SK-N-SH treated with all-trans-retinoic acid at 6 μM for 48 hours (cell line): ENCODE results near the gene MBD5.

Experiments
- ATAC-seq: fragments of 200-7000 bp; cut with Tn5 transposase; 3 replicates; pipeline ENCODE4 v1.9.1; 2020; ENCODE audit warnings: mild to moderate bottlenecking, moderate library complexity
- ARNTL ChIP-seq: fragments of 450-650 bp; formaldehyde crosslinking; IDR thresholded peaks from 2 replicates; pipeline ENCODE4 v1.5.0; 2020; ENCODE audit warnings: low read depth, mild to moderate bottlenecking, moderate library complexity, borderline replicate concordance
- BACH2 ChIP-seq: fragments of 250-450 bp; sonication (Bioruptor Pico); IDR thresholded peaks from 2 replicates; pipeline ENCODE4 v1.9.0; 2021; ENCODE audit warnings: mild to moderate bottlenecking, borderline replicate concordance
- CREB5 ChIP-seq: fragments of 250-450 bp; sonication (Bioruptor Pico); IDR thresholded peaks from 2 replicates; pipeline ENCODE4 v1.5.1; 2020; ENCODE audit warnings: low read depth, mild to moderate bottlenecking, moderate library complexity
- GLIS3 ChIP-seq: fragments of 250-450 bp; sonication (Bioruptor Pico); IDR thresholded peaks from 2 replicates; pipeline ENCODE4 v1.5.0; 2020; ENCODE audit warnings: mild to moderate bottlenecking, moderate library complexity
- ISL1 ChIP-seq: fragments of 250-450 bp; sonication (Bioruptor Pico); IDR thresholded peaks from 2 replicates; pipeline ENCODE4 v2.1.2; 2022; ENCODE audit warnings: mild to moderate bottlenecking, moderate library complexity
- OSR1 ChIP-seq: fragments of 250-450 bp; sonication (Bioruptor Pico); IDR thresholded peaks from 2 replicates; pipeline ENCODE4 v1.8.0; 2022; ENCODE audit warnings: moderate library complexity, mild to moderate bottlenecking, inconsistent platforms
- PATZ1 ChIP-seq: fragments of 250-450 bp; sonication (Bioruptor Pico); IDR thresholded peaks from 2 replicates; pipeline ENCODE4 v1.8.0; 2020; ENCODE audit warnings: mild to moderate bottlenecking, moderate library complexity, borderline replicate concordance
- POU6F1 ChIP-seq: fragments of 250-450 bp; sonication (Bioruptor Pico); IDR thresholded peaks from 2 replicates; pipeline ENCODE4 v1.8.0; 2021; ENCODE audit warnings: low read depth, mild to moderate bottlenecking, moderate library complexity, borderline replicate concordance
- PPARA ChIP-seq: fragments of 250-450 bp; sonication (Bioruptor Pico); IDR thresholded peaks from 2 replicates; pipeline ENCODE4 v1.5.0; 2020; ENCODE audit warnings: mild to moderate bottlenecking, borderline replicate concordance
- ZC3H10 ChIP-seq: fragments of 250-450 bp; sonication (Bioruptor Pico); IDR thresholded peaks from 2 replicates; pipeline ENCODE4 v1.5.1; 2021; ENCODE audit warnings: mild to moderate bottlenecking, moderate library complexity
- ZFP3 ChIP-seq: fragments of 250-450 bp; sonication (Bioruptor Pico); IDR thresholded peaks from 2 replicates; pipeline ENCODE4 v1.5.0; 2020; ENCODE audit warnings: mild to moderate bottlenecking, moderate library complexity
- ZFP30 ChIP-seq: fragments of 450-650 bp; formaldehyde crosslinking; IDR thresholded peaks from 2 replicates; pipeline ENCODE4 v1.5.0; 2022; ENCODE audit warnings: mild to moderate bottlenecking, moderate library complexity
- ZNF565 ChIP-seq: fragments of 450-650 bp; formaldehyde crosslinking; conservative IDR thresholded peaks from 2 replicates; pipeline ENCODE4 v1.5.0; 2020; ENCODE audit warnings: low read depth, mild to moderate bottlenecking, moderate library complexity
- ZNF70 ChIP-seq: fragments of 450-650 bp; formaldehyde crosslinking; IDR thresholded peaks from 2 replicates; pipeline ENCODE4 v1.5.0; 2020; ENCODE audit warnings: mild to moderate bottlenecking, moderate library complexity
- ZNF8 ChIP-seq: fragments of 450-650 bp; formaldehyde crosslinking; IDR thresholded peaks from 2 replicates; pipeline ENCODE4 v1.5.0; 2020; ENCODE audit warnings: mild to moderate bottlenecking, moderate library complexity
- TF ChIP-seq, protein P1 (sequence below): fragments of 250-450 bp; sonication (Bioruptor Pico); IDR thresholded peaks from 2 replicates; pipeline ENCODE4 v1.5.1; 2021; ENCODE audit warnings: mild to moderate bottlenecking, moderate library complexity

MBD5 gene

DNA sequence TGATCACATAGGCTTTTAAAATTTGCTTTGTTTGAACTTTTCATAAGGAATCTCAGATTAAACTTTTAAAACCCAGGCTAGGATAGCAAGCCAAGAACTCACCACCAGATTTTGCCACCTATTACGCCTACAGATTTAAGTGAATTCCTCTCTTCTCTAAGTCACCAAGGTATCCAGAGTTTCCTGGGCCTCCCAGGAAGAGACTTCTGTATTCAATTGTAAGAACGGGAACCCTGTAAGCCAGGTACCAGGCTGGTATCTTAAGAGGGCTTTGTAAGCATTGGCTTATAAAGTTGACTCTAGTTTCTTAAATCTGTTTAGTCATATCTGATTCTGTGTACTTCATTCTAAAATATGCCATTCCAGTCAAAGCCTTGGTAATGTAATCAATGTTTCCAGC, 285.1 kb downstream of the MBD5 start:
- ATAC-seq: no peak
- TF ChIP-seq CREB5 (CRISPR knock-in tag): no peak
- TF ChIP-seq, all 23 proteins: peak for 0

DNA sequence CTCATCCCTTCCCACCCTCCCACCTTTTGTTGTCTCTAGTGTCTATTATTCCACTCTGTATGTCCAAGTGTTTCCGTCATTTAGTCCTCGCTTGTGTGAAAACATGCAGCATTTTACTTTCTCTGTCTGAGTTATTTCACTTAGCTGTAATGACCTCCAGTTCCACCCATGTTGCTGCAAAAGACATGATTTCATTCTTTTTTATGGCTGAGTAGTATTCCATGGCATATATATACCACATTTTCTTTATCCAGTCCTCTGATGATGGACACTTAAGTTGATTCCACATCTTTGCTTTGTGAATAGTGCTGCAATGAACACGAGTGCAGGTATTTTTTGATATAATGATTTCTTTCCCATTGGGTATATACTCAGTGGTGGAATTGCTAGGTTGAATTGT, 296.7 kb downstream of the MBD5 start:
- TF ChIP-seq ZNF8 (CRISPR knock-in tag): peak; percentile 72; the same call in 1 of the 2 replicates
- TF ChIP-seq GLIS3 (CRISPR knock-in tag): no peak
- ATAC-seq: no peak

- ATAC-seq: peak; percentile 74
- TF ChIP-seq PATZ1 (CRISPR knock-in tag) (no peak), POU6F1 (CRISPR knock-in tag) (no peak), GLIS3 (CRISPR knock-in tag) (no peak)
These were observed 317.6 kb downstream of the MBD5 start for GRCh38 chr2:148338541-148338940.

GRCh38 chr2:148342086-148342485, 321.2 kb downstream of the MBD5 start:
- no peak for TF ChIP-seq ZFP30 (CRISPR knock-in tag)
- TF ChIP-seq BACH2 (CRISPR knock-in tag): no peak
- no peak for TF ChIP-seq ISL1 (CRISPR knock-in tag)
- TF ChIP-seq ZFP3 (CRISPR knock-in tag): no peak
- TF ChIP-seq ZNF70: no peak
- no peak for TF ChIP-seq PPARA (CRISPR knock-in tag)
- TF ChIP-seq ZNF565 (CRISPR knock-in tag): no peak
- TF ChIP-seq, all 23 proteins: peak for 0
- no peak for ATAC-seq

- TF ChIP-seq OSR1 (no peak), BACH2 (CRISPR knock-in tag) (no peak)
- TF ChIP-seq, protein P1, sequence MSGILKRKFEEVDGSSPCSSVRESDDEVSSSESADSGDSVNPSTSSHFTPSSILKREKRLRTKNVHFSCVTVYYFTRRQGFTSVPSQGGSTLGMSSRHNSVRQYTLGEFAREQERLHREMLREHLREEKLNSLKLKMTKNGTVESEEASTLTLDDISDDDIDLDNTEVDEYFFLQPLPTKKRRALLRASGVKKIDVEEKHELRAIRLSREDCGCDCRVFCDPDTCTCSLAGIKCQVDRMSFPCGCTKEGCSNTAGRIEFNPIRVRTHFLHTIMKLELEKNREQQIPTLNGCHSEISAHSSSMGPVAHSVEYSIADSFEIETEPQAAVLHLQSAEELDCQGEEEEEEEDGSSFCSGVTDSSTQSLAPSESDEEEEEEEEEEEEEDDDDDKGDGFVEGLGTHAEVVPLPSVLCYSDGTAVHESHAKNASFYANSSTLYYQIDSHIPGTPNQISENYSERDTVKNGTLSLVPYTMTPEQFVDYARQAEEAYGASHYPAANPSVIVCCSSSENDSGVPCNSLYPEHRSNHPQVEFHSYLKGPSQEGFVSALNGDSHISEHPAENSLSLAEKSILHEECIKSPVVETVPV (CRISPR knock-in tag): no peak
- no peak for ATAC-seq
These were observed 329.3 kb downstream of the MBD5 start for GRCh38 chr2:148350199-148350598.

DNA sequence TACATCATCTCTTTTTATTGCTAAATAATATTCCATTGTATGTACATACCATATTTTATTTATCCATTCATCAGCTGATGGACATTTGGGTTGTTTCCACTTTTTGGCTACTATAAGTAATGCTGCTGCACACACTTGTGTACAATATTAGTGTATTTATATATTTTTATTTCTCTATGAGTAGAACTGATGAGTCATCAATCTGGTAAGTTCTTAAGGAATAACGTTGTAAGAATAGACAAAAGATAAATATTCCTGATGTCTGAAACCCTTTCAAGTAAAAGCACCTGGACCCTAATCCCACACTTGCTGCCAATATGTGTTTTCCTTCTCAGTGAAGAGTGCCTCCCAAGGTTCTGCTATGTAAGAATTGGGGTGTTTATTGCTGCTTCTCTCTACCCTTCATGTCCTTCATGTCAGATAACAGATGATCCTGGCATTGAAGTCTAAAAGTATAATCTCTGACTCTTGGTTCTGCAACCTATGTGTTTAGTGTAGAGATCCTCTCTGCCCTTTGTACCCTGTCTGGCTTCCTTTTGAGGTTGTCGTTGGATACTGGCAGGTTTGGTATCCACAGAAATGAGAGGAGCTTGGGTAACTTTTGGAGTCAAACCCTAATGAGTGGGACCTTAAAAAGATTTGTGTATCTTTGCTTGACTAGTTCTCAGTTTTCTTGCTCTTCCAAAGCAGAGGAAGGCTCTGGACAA, 330.7 kb downstream of the MBD5 start:
- TF ChIP-seq ZC3H10 (CRISPR knock-in tag) (no peak), ARNTL (CRISPR knock-in tag) (no peak)
- TF ChIP-seq, protein P1 (CRISPR knock-in tag): no peak
- no peak for ATAC-seq
